ENCODE data around the gene CENPS. TPM values are rescaled to one million over a fixed set of nuclear protein-coding genes. Genes with fewer than 3 reads are reported as not detected.

The CENPS gene
- total and polyA plus RNA-seq, 2 of the 8 experiments (the other 6 are each of a cell fraction or from before 2014, with no cell fraction given), result 7.8 to 20.3 TPM

- TF ChIP-seq, protein P1, sequence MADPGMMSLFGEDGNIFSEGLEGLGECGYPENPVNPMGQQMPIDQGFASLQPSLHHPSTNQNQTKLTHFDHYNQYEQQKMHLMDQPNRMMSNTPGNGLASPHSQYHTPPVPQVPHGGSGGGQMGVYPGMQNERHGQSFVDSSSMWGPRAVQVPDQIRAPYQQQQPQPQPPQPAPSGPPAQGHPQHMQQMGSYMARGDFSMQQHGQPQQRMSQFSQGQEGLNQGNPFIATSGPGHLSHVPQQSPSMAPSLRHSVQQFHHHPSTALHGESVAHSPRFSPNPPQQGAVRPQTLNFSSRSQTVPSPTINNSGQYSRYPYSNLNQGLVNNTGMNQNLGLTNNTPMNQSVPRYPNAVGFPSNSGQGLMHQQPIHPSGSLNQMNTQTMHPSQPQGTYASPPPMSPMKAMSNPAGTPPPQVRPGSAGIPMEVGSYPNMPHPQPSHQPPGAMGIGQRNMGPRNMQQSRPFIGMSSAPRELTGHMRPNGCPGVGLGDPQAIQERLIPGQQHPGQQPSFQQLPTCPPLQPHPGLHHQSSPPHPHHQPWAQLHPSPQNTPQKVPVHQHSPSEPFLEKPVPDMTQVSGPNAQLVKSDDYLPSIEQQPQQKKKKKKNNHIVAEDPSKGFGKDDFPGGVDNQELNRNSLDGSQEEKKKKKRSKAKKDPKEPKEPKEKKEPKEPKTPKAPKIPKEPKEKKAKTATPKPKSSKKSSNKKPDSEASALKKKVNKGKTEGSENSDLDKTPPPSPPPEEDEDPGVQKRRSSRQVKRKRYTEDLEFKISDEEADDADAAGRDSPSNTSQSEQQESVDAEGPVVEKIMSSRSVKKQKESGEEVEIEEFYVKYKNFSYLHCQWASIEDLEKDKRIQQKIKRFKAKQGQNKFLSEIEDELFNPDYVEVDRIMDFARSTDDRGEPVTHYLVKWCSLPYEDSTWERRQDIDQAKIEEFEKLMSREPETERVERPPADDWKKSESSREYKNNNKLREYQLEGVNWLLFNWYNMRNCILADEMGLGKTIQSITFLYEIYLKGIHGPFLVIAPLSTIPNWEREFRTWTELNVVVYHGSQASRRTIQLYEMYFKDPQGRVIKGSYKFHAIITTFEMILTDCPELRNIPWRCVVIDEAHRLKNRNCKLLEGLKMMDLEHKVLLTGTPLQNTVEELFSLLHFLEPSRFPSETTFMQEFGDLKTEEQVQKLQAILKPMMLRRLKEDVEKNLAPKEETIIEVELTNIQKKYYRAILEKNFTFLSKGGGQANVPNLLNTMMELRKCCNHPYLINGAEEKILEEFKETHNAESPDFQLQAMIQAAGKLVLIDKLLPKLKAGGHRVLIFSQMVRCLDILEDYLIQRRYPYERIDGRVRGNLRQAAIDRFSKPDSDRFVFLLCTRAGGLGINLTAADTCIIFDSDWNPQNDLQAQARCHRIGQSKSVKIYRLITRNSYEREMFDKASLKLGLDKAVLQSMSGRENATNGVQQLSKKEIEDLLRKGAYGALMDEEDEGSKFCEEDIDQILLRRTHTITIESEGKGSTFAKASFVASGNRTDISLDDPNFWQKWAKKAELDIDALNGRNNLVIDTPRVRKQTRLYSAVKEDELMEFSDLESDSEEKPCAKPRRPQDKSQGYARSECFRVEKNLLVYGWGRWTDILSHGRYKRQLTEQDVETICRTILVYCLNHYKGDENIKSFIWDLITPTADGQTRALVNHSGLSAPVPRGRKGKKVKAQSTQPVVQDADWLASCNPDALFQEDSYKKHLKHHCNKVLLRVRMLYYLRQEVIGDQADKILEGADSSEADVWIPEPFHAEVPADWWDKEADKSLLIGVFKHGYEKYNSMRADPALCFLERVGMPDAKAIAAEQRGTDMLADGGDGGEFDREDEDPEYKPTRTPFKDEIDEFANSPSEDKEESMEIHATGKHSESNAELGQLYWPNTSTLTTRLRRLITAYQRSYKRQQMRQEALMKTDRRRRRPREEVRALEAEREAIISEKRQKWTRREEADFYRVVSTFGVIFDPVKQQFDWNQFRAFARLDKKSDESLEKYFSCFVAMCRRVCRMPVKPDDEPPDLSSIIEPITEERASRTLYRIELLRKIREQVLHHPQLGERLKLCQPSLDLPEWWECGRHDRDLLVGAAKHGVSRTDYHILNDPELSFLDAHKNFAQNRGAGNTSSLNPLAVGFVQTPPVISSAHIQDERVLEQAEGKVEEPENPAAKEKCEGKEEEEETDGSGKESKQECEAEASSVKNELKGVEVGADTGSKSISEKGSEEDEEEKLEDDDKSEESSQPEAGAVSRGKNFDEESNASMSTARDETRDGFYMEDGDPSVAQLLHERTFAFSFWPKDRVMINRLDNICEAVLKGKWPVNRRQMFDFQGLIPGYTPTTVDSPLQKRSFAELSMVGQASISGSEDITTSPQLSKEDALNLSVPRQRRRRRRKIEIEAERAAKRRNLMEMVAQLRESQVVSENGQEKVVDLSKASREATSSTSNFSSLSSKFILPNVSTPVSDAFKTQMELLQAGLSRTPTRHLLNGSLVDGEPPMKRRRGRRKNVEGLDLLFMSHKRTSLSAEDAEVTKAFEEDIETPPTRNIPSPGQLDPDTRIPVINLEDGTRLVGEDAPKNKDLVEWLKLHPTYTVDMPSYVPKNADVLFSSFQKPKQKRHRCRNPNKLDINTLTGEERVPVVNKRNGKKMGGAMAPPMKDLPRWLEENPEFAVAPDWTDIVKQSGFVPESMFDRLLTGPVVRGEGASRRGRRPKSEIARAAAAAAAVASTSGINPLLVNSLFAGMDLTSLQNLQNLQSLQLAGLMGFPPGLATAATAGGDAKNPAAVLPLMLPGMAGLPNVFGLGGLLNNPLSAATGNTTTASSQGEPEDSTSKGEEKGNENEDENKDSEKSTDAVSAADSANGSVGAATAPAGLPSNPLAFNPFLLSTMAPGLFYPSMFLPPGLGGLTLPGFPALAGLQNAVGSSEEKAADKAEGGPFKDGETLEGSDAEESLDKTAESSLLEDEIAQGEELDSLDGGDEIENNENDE (IDR thresholded peaks at IDR 0.05; ENCODE audit: insufficient replicate concordance, low read length), result no peak
- TF ChIP-seq CBX5 (IDR thresholded peaks at IDR 0.05; ENCODE audit: low read depth, low read length), result no peak
- no peak for TF ChIP-seq CTBP2 (IDR thresholded peaks at IDR 0.05; ENCODE audit: borderline replicate concordance, insufficient read depth, insufficient read length, low read length)
Measured at GRCh38 chr1:10433790-10434189, 3.6 kb downstream of the CENPS start (continued).

Data from H1 (cell line).